HepG2 (cell line): Measurements from ENCODE around the gene FAM20C. TPM values are rescaled to one million over a fixed set of nuclear protein-coding genes. Genes with fewer than 3 reads are reported as not detected.

ENCODE experiments used
- ATAC-seq: fragments of 200-7000 bp; cut with Tn5 transposase; 3 replicates; pipeline ENCODE4 v1.9.1; 2020; ENCODE audit warnings: mild to moderate bottlenecking, moderate library complexity
- BruUV-seq: library from RNA; stranded (reverse); fragments of 400-500 nt; replicated peaks from 2 replicates; lab custom pipeline; 2021; lab: Mats Ljungman, UMichigan
- CTCF ChIA-PET: fragments of 300-600 bp; formaldehyde crosslinking; extraction: SDS; loops from one replicate; lab custom pipeline; 2021; ENCODE audit warnings: low total read pairs, inconsistent platforms, low intra/inter-chr PET ratio; lab: Yijun Ruan, JAX
- POLR2A ChIA-PET: fragments of 350-600 bp; sonication (Branson Sonifier 250); formaldehyde crosslinking; loops from one replicate; lab custom pipeline; 2020; ENCODE audit warnings: antibody characterized with exemption, inconsistent platforms; lab: Yijun Ruan, JAX
- DNase-seq: peaks from one replicate; pipeline ENCODE4 v3.0.0-alpha.2; 2015; ENCODE audit warnings: low spot score
- FAIRE-seq: peaks from 3 replicates; lab custom pipeline; 2011; peaks lifted over from hg19 to GRCh38; lab: Jason Lieb, UNC
- H2AFZ ChIP-seq: one replicate; pipeline ENCODE4 v1.6.1; 2011; ENCODE audit warnings: low read length, inconsistent platforms
- H3K27ac ChIP-seq: fragments of 300-600 bp; 3 replicates; pipeline ENCODE4 v1.8.0; 2011; ENCODE audit warnings: mixed run types, mild to moderate bottlenecking, mixed read lengths, low read length, inconsistent platforms; ENCODE audit not compliant: insufficient read depth; ENCODE audit errors: extremely low read length
- H3K27me3 ChIP-seq, 2 experiments: fragments of 200-600 bp in 1 of 2; 2 replicates in 1 of 2; 3 replicates in 1 of 2; pipeline versions ENCODE4 v1.6.0 to v1.8.0; 2011; ENCODE audit warnings: low read length in 2 of 2, mild to moderate bottlenecking in 2 of 2, moderate library complexity in 2 of 2, inconsistent platforms in 1 of 2; ENCODE audit not compliant: insufficient read depth in 2 of 2, control insufficient read depth in 1 of 2
- H3K36me3 ChIP-seq, 2 experiments: fragments of 200-600 bp in 1 of 2; replicated peaks in 1 of 2; 2 replicates in 1 of 2; 3 replicates in 1 of 2; pipeline versions ENCODE4 v1.5.1 to v1.8.0; 2011; ENCODE audit warnings: low read length in 2 of 2, inconsistent platforms in 1 of 2; ENCODE audit not compliant: insufficient read depth in 2 of 2, control insufficient read depth in 1 of 2
- H3K4me1 ChIP-seq: 2 replicates; pipeline ENCODE4 v1.5.1; 2012; ENCODE audit warnings: low read length, inconsistent platforms; ENCODE audit not compliant: insufficient read depth
- H3K4me2 ChIP-seq: 2 replicates; pipeline ENCODE4 v1.6.0; 2011; ENCODE audit warnings: low read depth, low read length, inconsistent platforms
- H3K4me3 ChIP-seq, 3 experiments: fragments of 200-600 bp in 1 of 3; sonication (generic), shearing (Covaris generic) in 1 of 3; replicated peaks in 1 of 3; 2 replicates each; pipeline ENCODE4 v1.5.1; 2011 to 2016; ENCODE audit warnings: low read length in 3 of 3, inconsistent platforms in 2 of 3, low read depth in 2 of 3, mild to moderate bottlenecking in 2 of 3, control low read depth in 1 of 3, mixed read lengths in 1 of 3; ENCODE audit not compliant: insufficient read depth in 1 of 3
- H3K79me2 ChIP-seq: one replicate; pipeline ENCODE4 v1.6.1; 2011; ENCODE audit warnings: low read length, inconsistent platforms; ENCODE audit not compliant: insufficient read depth
- H3K9ac ChIP-seq: 2 replicates; pipeline ENCODE4 v1.6.0; 2011; ENCODE audit warnings: mild to moderate bottlenecking, low read depth, low read length, inconsistent platforms; ENCODE audit not compliant: insufficient read depth
- H3K9me3 ChIP-seq: 2 replicates; pipeline ENCODE4 v1.5.1; 2012; ENCODE audit warnings: mild to moderate bottlenecking, low read length
- H4K20me1 ChIP-seq: 2 replicates; pipeline ENCODE4 v1.6.0; 2011; ENCODE audit warnings: inconsistent platforms, mild to moderate bottlenecking, low read length, moderate library complexity; ENCODE audit not compliant: insufficient read depth
- EHMT2 ChIP-seq: fragments of 200-600 bp; sonication (generic); IDR thresholded peaks from 2 replicates; pipeline ENCODE4 v1.7.0; 2017; ENCODE audit warnings: antibody characterized with exemption, low read depth, low read length, borderline replicate concordance
- PHF21A ChIP-seq: sonication (generic); formaldehyde crosslinking; IDR thresholded peaks from 2 replicates; pipeline ENCODE4 v1.5.0; 2020; ENCODE audit warnings: mild to moderate bottlenecking, missing genetic modification reagents
- SOX13 ChIP-seq, 3 experiments: fragments of 450-650 bp in 1 of 3; sonication (generic) in 1 of 3; formaldehyde crosslinking in 1 of 3; IDR thresholded peaks in 2 of 3; conservative IDR thresholded peaks in 1 of 3; 2 replicates each; pipeline versions ENCODE4 v1.5.0 to v1.6.1; 2016 to 2020; ENCODE audit warnings: antibody characterized with exemption in 1 of 3, mild to moderate bottlenecking in 1 of 3, missing compliant biosample characterization in 1 of 3, missing genetic modification reagents in 1 of 3, moderate library complexity in 1 of 3
- XBP1 ChIP-seq: sonication (generic); formaldehyde crosslinking; IDR thresholded peaks from 2 replicates; pipeline ENCODE4 v1.5.0; 2020; ENCODE audit warnings: missing genetic modification reagents
- YEATS2 ChIP-seq: sonication (generic); formaldehyde crosslinking; IDR thresholded peaks from 2 replicates; pipeline ENCODE4 v1.4.0; 2020; ENCODE audit warnings: missing genetic modification reagents, borderline replicate concordance
- ZBTB2 ChIP-seq: sonication (generic); formaldehyde crosslinking; IDR thresholded peaks from 2 replicates; pipeline ENCODE4 v1.8.0; 2022; ENCODE audit warnings: low read depth, missing genetic modification reagents
- ZNF260 ChIP-seq: sonication (generic); formaldehyde crosslinking; IDR thresholded peaks from 2 replicates; pipeline ENCODE4 v1.4.0; 2020; ENCODE audit warnings: missing genetic modification reagents, low read depth, mild to moderate bottlenecking, borderline replicate concordance
- ZNF615 ChIP-seq: sonication (generic); formaldehyde crosslinking; IDR thresholded peaks from 2 replicates; pipeline ENCODE4 v1.5.0; 2020; ENCODE audit warnings: mild to moderate bottlenecking, missing genetic modification reagents, borderline replicate concordance
- ZNF616 ChIP-seq: sonication (generic); formaldehyde crosslinking; IDR thresholded peaks from 2 replicates; pipeline ENCODE4 v1.5.0; 2020; ENCODE audit warnings: low read depth, mild to moderate bottlenecking, missing genetic modification reagents
- WGBS: methylation state at CpG from one replicate; pipeline ENCODE4 v1.1.6; 2017; ENCODE audit warnings: low lambda C conversion rate; 5-methylcytosine and 5-hydroxymethylcytosine counted together
- in situ Hi-C: cut with HindIII; loops from 2 replicates; pipeline ENCODE4 v1.10.0; 2017; ENCODE audit warnings: low pct_unique_long_range_greater_than_20kb; ENCODE audit not compliant: extremely low pct_ligation_motif_present
- intact Hi-C: fragments of 100-400 bp; cut with micrococcal nuclease; formaldehyde crosslinking; loops from one replicate; pipeline ENCODE4 v1.10.0; 2022; ENCODE audit not compliant: unreplicated experiment
- polyA plus RNA-seq, 8 experiments: library from polyadenylated mRNA; depleted of rRNA in 3 of 8; stranded (reverse) in 7 of 8; unstranded in 1 of 8; fragments of >200 nt; fragmentation: Illumina TruSeq in 4 of 8; extraction: Trizol in 4 of 8; gene quantifications; 2 replicates each; pipeline versions ENCODE4 v1.2.1 to v1.2.3, GENCODE V29; 2011 to 2016; ENCODE audit warnings: low read depth in 4 of 8, missing spikeins in 1 of 8, mixed read lengths in 1 of 8; ENCODE audit not compliant: insufficient read depth in 1 of 8
- total RNA-seq, 5 experiments: library from RNA; depleted of rRNA; stranded (reverse); fragments of >200 nt; fragmentation: Illumina TruSeq; extraction: Trizol; gene quantifications; 2 replicates each; pipeline ENCODE4 v1.2.3, GENCODE V29; 2016; ENCODE audit warnings: low read depth in 1 of 5
- TF ChIP-seq, protein P1 (sequence below): sonication (generic); formaldehyde crosslinking; IDR thresholded peaks from 2 replicates; pipeline ENCODE4 v1.4.0; 2020; ENCODE audit warnings: missing genetic modification reagents, borderline replicate concordance

FAM20C gene
- total and polyA plus RNA-seq, 2 of the 13 experiments (the other 11 are each of a cell fraction or from before 2014, with no cell fraction given): 11.9 to 19.9 TPM

DNA sequence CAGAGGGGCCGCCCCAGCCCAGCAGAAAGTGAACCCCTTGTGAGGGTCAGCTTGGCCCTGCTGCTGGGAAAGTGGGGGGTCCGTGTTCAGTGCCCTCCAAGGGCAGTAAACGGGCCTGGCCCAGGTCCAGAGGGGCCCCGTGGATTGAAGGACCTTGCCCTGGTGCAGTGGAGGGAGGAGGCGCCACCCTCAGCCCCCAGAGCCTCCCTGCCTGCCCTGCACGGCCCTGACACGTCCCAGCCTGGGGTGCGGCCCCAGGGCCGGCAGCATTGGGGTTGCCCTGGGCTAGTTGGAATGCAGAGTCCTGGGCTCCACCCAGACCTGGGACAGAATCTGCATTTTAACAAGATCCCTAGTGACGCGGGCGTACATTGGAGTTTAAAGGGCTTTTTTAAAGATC, 54.8 kb downstream of the FAM20C start:
- no peak for FAIRE-seq
- H3K9me3 ChIP-seq: no peaks in the 10 kb centered on the region
- 89% methylated on average over 9 of the region's 12 CpGs for WGBS
- TF ChIP-seq ZNF615 (CRISPR knock-in tag) (no peak), EHMT2 (no peak), ZNF260 (CRISPR knock-in tag) (no peak), ZBTB2 (CRISPR knock-in tag) (no peak), XBP1 (no peak), ZNF616 (CRISPR knock-in tag) (no peak), YEATS2 (no peak), PHF21A (CRISPR knock-in tag) (no peak), SOX13 (IDR thresholded peaks at IDR 0.05) (no peak), SOX13 (CRISPR knock-in tag; conservative IDR thresholded peaks at IDR 0.05 in 1 of 2, IDR thresholded peaks at IDR 0.05 in 1 of 2) (no peak)
- TF ChIP-seq, protein P1, sequence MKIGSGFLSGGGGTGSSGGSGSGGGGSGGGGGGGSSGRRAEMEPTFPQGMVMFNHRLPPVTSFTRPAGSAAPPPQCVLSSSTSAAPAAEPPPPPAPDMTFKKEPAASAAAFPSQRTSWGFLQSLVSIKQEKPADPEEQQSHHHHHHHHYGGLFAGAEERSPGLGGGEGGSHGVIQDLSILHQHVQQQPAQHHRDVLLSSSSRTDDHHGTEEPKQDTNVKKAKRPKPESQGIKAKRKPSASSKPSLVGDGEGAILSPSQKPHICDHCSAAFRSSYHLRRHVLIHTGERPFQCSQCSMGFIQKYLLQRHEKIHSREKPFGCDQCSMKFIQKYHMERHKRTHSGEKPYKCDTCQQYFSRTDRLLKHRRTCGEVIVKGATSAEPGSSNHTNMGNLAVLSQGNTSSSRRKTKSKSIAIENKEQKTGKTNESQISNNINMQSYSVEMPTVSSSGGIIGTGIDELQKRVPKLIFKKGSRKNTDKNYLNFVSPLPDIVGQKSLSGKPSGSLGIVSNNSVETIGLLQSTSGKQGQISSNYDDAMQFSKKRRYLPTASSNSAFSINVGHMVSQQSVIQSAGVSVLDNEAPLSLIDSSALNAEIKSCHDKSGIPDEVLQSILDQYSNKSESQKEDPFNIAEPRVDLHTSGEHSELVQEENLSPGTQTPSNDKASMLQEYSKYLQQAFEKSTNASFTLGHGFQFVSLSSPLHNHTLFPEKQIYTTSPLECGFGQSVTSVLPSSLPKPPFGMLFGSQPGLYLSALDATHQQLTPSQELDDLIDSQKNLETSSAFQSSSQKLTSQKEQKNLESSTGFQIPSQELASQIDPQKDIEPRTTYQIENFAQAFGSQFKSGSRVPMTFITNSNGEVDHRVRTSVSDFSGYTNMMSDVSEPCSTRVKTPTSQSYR: no peak
- POLR2A ChIA-PET: no interaction called here
- H2AFZ ChIP-seq: no peak overlapping the region
- CTCF ChIA-PET: no interaction called here
- no peak for ATAC-seq
- no peak overlapping the region for H3K4me2 ChIP-seq
- H3K9ac ChIP-seq: no peak overlapping the region
- H3K4me3 ChIP-seq: no peak overlapping the region
- intact Hi-C loops (no loop called here), in situ Hi-C loops (no loop called here)
- DNase-seq: no peak
- H3K79me2 ChIP-seq: no peaks in the 10 kb centered on the region
- no peak overlapping the region for H3K27ac ChIP-seq
- H3K4me1 ChIP-seq: no peaks in the 10 kb centered on the region
- H4K20me1 ChIP-seq: no peaks in the 10 kb centered on the region
- peaks cover 17 to 60% of the 10 kb centered on the region in 2 experiments; a peak in 4 of 5 replicates for H3K36me3 ChIP-seq
- no peaks in the 10 kb centered on the region for H3K27me3 ChIP-seq
- BruUV-seq: no TSS peak
